Measurements from ENCODE around the gene TMEM95.

- TF ChIP-seq CTCF (IDR thresholded peaks at IDR 0.05): no peak
- TF ChIP-seq POLR2A (IDR thresholded peaks at IDR 0.05): no peak
Observed at GRCh38 chr17:7352910-7353635, 1.9 kb upstream of the TMEM95 start.

Data from Peyer's patch (tissue), 4 donors.